ENCODE measurements around the gene VDAC2.

- no peak for TF ChIP-seq REST (IDR thresholded peaks at IDR 0.05; ENCODE audit: low read depth)
- no peak for TF ChIP-seq RAD21 (IDR thresholded peaks at IDR 0.05; ENCODE audit: low read depth)
- no peak for TF ChIP-seq TCF12 (IDR thresholded peaks at IDR 0.05; ENCODE audit: low read depth)
These were observed 35.0 kb downstream of the VDAC2 start for GRCh38 chr10:75245354-75246250.
